Measurements from ENCODE around the gene MTREX.

Gene MTREX

GRCh38 chr5:55429613-55430253 lies 121.9 kb downstream of the MTREX start:
- DNase-seq (ENCODE audit: low read depth) = no peak

GRCh38 chr5:55432549-55432948 lies 124.8 kb downstream of the MTREX start:
- DNase-seq (ENCODE audit: low read depth) = no peak

GRCh38 chr5:55437452-55437851 lies 129.7 kb downstream of the MTREX start:
- no peak for DNase-seq (ENCODE audit: low read depth)

GRCh38 chr5:55437859-55438206 lies 130.0 kb downstream of the MTREX start:
- no peak for DNase-seq (ENCODE audit: low read depth)

GRCh38 chr5:55438998-55439397 lies 131.2 kb downstream of the MTREX start:
- DNase-seq (ENCODE audit: low read depth) = no peak

- no peak for DNase-seq (ENCODE audit: low read depth)
These were observed 132.4 kb downstream of the MTREX start for GRCh38 chr5:55440188-55440646.

GRCh38 chr5:55441107-55441771 lies 133.4 kb downstream of the MTREX start:
- DNase-seq (ENCODE audit: low read depth) = no peak

- no peak for DNase-seq (ENCODE audit: low read depth)
These were observed 134.2 kb downstream of the MTREX start for GRCh38 chr5:55441954-55442353.

- no peak for DNase-seq (ENCODE audit: low read depth)
These were observed 138.0 kb downstream of the MTREX start for GRCh38 chr5:55445791-55446190.

GRCh38 chr5:55446640-55447351 lies 139.0 kb downstream of the MTREX start:
- no peak for DNase-seq (ENCODE audit: low read depth)

GRCh38 chr5:55450050-55450765 lies 142.4 kb downstream of the MTREX start:
- no peak for DNase-seq (ENCODE audit: low read depth)

GRCh38 chr5:55451976-55452375 lies 144.2 kb downstream of the MTREX start:
- DNase-seq (ENCODE audit: low read depth) = no peak

- DNase-seq (ENCODE audit: low read depth) = no peak
These were observed 145.4 kb downstream of the MTREX start for GRCh38 chr5:55453211-55453610.

GRCh38 chr5:55454282-55454681 lies 146.5 kb downstream of the MTREX start:
- DNase-seq (ENCODE audit: low read depth) = no peak

- no peak for DNase-seq (ENCODE audit: low read depth)
These were observed 148.6 kb downstream of the MTREX start for GRCh38 chr5:55456216-55456895.

GRCh38 chr5:55459572-55459971 lies 151.8 kb downstream of the MTREX start:
- DNase-seq (ENCODE audit: low read depth) = no peak

GRCh38 chr5:55463613-55464012 lies 155.8 kb downstream of the MTREX start:
- no peak for DNase-seq (ENCODE audit: low read depth)

GRCh38 chr5:55467862-55468551 lies 160.2 kb downstream of the MTREX start:
- DNase-seq (ENCODE audit: low read depth) = no peak

GRCh38 chr5:55469839-55470238 lies 162.1 kb downstream of the MTREX start:
- DNase-seq (ENCODE audit: low read depth) = no peak

GRCh38 chr5:55470282-55470681 lies 162.5 kb downstream of the MTREX start:
- no peak for DNase-seq (ENCODE audit: low read depth)

GRCh38 chr5:55471468-55471867 lies 163.7 kb downstream of the MTREX start:
- DNase-seq (ENCODE audit: low read depth) = no peak
